ENCODE data around the gene XK. TPM values are rescaled to one million over a fixed set of nuclear protein-coding genes. Genes with fewer than 3 reads are reported as not detected.
"Not testable (repeated sequence)": the region's sequence is repeated elsewhere in the genome, so short reads cannot be mapped to it uniquely, and the experiment has no call there.

Gene XK, protein sequence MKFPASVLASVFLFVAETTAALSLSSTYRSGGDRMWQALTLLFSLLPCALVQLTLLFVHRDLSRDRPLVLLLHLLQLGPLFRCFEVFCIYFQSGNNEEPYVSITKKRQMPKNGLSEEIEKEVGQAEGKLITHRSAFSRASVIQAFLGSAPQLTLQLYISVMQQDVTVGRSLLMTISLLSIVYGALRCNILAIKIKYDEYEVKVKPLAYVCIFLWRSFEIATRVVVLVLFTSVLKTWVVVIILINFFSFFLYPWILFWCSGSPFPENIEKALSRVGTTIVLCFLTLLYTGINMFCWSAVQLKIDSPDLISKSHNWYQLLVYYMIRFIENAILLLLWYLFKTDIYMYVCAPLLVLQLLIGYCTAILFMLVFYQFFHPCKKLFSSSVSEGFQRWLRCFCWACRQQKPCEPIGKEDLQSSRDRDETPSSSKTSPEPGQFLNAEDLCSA
- 0.63 and 1.4 TPM in 2 replicates for total RNA-seq

- no peak for TF ChIP-seq CTCF (conservative IDR thresholded peaks at IDR 0.05; ENCODE audit: low read depth, low read length)
- DNase-seq (ENCODE audit: low read depth) = no peak
- H3K4me3 ChIP-seq (ENCODE audit: low read depth, low read length) = peak within 1 kb of the TSS; percentile 52
Measured at GRCh38 chrX:37685381-37686359, at the start of gene XK. Gene XK, plus strand, starts transcription at chrX:37685791. Its CDS starts 171 bp downstream, at chrX:37685962.

DNA sequence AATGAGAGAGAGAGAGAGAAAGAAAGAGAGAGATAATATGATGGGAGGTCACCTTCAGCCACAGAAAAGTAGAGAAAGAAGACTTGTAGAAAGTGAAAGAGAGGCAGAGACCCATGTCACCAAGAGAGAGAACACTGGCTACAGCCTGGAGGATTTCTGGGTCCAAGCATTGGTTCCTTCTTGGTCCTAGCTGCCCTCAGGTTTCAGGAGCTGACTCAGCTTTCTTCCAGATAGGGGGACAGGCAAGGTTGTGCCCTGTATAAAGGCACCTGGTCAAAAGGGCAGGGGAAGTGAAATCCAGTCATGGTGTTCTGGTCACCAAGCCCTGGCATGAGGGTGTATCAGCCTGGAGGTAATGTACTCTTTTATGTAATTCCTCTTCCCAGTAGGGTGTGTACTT is 47.5 kb upstream of the XK start:
- H3K4me3 ChIP-seq (ENCODE audit: low read depth, low read length) = no peak overlapping the region
- no peak for DNase-seq (ENCODE audit: low read depth)
- no peak for TF ChIP-seq CTCF (conservative IDR thresholded peaks at IDR 0.05; ENCODE audit: low read depth, low read length)

DNA sequence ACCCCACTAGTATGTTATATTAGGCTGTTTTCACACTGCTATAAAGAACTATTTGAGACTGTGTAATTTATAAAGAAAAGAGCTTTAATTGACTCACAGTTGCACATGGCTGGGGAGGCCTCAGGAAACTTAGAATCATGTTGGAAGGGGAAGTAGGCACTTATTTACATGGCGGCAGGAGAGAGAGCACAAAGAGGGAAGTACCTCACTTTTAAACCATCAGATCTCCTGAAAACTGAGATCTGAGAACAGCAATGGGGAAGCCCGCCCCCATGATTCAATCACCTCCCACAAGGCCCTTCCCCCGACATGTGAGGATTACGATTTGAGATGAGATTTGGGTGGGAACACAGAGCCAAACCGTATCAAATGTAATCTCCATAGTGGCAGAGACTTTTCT is 45.4 kb upstream of the XK start:
- no peak for DNase-seq (ENCODE audit: low read depth)
- H3K4me3 ChIP-seq (ENCODE audit: low read depth, low read length) = no peak overlapping the region
- TF ChIP-seq CTCF (conservative IDR thresholded peaks at IDR 0.05; ENCODE audit: low read depth, low read length) = no peak

DNA sequence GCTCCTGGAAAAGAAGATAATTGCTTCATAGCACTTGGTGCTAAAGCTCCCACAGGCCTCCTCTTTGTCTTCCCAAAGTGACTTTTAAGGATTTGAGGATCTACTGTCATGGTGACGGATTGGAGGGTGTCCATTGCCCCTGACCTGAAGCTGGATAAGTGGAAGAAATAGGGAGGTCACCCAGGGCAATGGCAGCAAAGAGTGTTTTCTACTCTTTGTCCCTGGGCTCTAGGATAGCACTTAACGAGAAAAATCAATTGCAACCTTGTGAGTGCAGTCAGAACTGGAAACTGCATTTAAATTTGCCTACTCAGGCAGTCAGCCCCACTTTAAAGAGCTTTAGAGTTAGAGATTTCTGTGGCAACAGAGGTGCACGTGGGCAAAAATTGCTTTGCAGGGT is 43.7 kb upstream of the XK start:
- DNase-seq (ENCODE audit: low read depth) = no peak
- no peak overlapping the region for H3K4me3 ChIP-seq (ENCODE audit: low read depth, low read length)
- TF ChIP-seq CTCF (conservative IDR thresholded peaks at IDR 0.05; ENCODE audit: low read depth, low read length) = no peak

GRCh38 chrX:37644381-37645305 is 40.9 kb upstream of the XK start:
- DNase-seq (ENCODE audit: low read depth) = no peak
- no peak overlapping the region for H3K4me3 ChIP-seq (ENCODE audit: low read depth, low read length)
- no peak for TF ChIP-seq CTCF (conservative IDR thresholded peaks at IDR 0.05; ENCODE audit: low read depth, low read length)

GRCh38 chrX:37646254-37646653 is 39.3 kb upstream of the XK start:
- no peak for TF ChIP-seq CTCF (conservative IDR thresholded peaks at IDR 0.05; ENCODE audit: low read depth, low read length)
- no peak for DNase-seq (ENCODE audit: low read depth)
- H3K4me3 ChIP-seq (ENCODE audit: low read depth, low read length) = no peak overlapping the region

GRCh38 chrX:37650879-37651278 is 34.7 kb upstream of the XK start:
- not testable (repeated sequence) for DNase-seq (ENCODE audit: low read depth); H3K4me3 ChIP-seq (ENCODE audit: low read depth, low read length)
